GM21381 (cell line): ENCODE data around the gene TXLNB.

Experiments
- ATAC-seq: cut with Tn5 transposase; IDR thresholded peaks from one replicate; pipeline ENCODE4 v1.9.1; 2021; ENCODE audit warnings: mild to moderate bottlenecking, moderate library complexity; ENCODE audit not compliant: unreplicated experiment

The TXLNB gene

DNA sequence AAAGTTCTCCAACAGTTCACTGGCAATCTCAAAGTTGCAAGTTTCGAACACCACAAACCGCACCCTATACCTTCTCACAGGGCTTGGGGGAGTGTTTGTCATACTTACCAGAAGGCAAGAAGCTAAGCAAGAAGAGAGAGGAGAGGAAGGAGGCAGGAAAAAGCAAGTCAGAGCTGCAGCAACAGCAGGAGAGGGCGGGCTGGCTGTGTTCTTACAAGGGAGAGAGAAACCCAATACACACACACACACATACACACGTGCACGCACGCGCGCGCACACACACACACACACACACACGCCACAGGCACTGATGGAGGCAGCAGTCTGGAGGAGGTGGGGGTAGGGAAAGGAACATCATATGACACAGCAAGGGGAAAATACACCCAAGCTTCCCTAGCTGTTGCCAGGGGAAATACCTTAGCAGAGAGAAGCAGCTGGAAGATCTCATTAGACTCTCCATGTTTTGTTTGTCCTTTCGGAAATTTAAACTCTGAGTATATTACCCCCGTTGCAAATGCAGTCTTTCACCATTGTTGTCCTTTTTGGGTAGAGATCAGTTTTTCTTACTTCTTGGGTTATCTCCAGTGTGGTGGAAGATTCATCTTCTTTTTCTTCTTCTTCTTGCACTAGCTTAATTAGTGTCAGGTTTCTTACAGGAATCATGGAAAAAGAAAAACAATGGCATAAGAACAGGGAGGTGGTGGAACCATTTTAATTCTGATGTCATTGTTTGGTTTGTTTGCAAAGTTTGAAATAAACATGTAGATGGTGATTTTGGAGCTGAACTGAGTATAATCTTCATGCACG, at the start of gene TXLNB:
TXLNB (minus strand) TSS at position 186 of the 807 bp plus-strand sequence. CDS start 3,099 bp downstream, outside the sequence.
- ATAC-seq = peak; percentile 67

DNA sequence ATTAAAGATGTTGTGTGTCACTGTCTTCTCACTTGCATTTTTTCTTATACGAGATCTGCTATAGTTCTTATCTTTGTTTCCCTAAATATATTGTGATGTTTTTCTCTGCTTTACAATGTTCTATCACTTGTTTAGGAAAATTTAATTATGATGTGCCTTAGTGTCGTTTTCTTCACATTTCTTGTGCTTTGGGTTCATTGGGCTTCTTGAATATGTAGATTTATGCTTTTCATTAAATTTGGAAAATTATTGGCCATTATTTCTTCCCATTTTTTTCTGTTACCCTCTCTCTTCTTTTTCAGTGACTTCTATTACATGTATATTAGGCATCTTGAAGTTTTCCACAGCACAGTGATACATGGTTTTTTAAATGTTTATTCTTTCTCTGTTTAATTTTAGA, 49.3 kb upstream of the TXLNB start:
- ATAC-seq = no peak

DNA sequence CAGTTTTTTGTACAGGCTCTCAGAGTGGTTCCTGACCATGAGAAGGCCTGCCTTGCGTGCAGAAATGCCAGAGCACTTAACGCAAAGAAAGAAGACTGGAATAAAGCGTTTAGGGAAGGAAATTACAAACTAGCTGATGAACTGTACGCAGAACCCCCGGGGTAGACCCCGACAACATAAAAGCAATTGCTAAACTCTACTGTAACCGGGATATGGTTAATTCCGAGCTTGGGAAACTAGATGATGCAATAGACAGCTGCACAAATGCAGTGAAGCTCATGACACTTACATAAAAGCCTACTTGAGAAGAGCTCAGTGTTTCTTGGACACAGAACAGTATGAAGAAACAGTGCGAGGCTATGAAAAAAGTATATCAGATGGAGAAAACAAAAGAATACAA, 47.0 kb upstream of the TXLNB start:
- no peak for ATAC-seq

DNA sequence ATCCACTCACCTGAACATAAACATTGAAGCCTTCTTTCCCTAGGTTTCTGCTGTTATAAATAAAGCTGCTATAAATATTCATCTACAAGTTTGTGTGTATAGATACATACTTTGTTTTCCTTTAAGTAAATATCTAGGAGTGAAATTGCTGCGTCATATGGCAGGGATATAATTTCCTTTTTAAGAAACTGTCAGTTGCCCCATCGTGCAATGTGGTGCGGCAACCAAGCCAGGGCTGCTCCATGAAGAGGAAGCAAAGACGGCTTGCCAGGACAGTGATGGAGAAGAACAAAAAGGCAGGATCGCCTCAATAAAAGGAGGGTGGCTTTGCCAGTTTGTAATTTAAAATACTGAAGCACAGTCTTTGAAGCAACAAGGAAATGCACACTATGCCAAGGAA, 46.0 kb upstream of the TXLNB start:
- no peak for ATAC-seq

DNA sequence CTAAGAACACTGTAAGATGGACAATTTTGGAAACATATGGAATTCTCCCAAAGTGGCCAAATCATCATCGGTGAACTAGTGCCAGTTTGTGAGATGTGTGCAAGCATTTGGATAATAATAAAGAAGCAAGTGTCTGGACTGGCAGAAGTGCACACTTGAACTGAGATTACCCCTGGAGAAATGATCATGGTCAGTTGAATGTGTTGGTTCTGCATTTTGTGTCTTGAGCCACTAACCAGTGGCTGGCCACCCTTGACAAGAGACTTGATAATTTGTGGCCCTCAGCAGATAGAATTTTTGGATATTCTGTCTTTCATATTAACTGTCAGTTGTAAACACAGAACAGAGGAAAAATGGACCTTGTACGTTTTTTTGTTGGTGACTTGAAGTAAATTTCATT, 45.2 kb upstream of the TXLNB start:
- ATAC-seq = no peak

DNA sequence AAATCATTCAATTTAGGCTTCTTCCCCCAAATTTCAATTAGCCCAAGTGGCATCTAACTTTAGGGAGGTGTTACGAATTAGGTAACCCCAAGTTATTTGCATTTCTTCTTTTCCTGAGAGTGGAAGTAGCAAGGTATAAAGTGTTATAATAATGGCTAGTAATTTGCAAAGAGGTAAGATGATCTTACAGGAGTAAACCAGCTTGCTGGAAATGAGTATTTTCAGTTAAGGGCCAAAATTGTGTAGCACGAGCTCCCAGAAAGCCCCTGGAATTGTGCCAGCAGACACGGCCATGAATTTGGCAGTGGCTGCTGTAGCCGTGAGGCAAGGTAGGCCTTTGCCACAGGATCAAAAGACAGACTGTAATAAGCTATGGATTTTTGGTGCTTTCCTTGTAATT, 44.7 kb upstream of the TXLNB start:
- ATAC-seq = no peak

DNA sequence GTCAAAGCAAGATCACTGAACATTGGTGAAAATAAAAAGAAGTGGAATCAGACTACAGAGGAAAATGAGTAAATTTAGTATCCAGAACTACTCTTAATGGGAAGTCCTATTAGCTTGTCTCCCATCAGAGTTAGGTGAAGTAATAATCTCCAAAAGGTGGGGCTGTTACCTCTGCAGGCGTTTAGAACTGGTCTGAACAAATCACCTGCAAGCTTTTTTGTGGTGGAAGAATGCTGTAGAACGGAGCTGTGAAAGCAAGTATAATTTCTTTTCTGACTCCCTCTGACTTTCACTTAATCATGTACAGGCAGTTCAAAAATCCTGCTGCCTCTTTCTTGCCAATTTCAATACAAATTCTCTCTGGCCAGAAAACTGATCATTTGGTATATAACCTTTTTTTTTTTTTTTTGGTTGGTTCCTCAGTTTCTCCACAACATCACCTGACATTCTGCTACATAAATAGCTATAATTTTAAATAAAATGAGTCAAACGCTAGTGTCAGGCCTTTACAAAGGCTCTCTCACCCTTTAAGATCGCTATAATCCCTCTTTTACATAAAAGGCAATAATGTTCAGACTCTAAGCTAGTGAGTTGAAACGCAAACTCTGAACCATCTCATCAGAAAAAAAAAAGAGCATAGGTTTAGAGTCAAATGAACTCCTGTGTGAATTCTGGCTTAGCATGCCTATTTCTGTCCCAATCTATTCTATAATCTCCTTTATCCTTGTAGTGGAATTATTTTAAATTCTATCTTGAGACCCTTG, 43.8 kb upstream of the TXLNB start:
- ATAC-seq = no peak

DNA sequence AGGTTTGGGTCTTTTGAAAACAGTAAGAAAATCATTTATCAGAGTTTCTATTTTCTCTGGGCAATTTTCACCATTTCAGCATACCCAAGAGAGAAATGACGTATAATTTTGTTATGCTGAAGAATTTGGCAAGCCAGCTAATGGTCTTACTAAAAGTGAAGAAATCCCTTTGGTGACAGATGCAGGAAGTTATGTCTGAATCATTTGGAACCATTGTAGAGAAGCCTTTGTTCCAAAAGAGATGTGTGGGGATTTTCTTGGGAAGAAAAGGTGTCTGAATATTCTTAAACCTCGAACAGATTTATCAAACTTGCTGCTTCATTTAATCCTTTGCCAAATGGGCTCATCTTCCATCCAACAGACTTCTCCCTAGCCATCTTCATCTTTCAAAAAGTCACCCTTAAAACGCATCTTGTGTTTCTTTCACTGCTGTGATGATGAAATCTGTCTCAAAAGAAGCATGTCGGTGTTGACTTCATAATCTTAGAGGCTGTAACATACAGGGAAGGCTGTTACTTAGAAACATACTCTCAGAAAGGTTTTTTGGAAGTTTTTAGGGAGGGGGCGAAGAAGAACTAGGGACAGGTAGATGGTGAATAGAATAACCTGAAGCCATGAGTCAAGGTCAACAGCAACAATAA, 43.1 kb upstream of the TXLNB start:
- ATAC-seq = no peak

DNA sequence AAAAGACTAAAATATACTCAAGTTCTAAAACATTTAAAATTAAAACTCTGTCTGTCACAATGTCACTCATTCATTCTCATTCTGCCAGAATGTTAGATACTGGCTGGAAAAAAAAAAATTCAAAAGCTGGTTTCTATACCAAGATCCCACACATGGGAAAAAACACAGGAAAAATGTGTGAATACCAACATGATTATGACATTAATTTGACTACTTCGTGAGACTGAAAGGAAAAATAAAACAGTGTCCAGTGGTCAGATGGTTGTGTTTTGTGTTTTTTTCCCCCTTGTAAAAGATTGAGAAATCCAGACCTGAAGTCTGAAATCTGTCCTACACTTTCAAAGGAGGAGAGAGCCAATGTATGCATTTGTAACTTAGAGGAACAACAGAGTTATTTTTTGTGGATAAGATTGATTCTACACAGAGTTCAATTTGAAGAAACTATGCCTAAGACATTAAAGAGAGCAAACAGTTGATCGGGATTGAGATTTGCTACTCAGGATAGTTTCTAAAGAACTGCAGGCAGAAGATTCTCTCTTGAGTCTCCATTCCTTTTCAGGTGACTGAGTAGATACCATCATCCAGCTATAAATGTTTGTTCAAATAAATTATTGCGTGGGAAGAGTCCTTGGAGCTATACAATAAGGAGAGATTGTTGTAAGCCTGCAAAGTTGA, 39.2 kb upstream of the TXLNB start:
- ATAC-seq = no peak

DNA sequence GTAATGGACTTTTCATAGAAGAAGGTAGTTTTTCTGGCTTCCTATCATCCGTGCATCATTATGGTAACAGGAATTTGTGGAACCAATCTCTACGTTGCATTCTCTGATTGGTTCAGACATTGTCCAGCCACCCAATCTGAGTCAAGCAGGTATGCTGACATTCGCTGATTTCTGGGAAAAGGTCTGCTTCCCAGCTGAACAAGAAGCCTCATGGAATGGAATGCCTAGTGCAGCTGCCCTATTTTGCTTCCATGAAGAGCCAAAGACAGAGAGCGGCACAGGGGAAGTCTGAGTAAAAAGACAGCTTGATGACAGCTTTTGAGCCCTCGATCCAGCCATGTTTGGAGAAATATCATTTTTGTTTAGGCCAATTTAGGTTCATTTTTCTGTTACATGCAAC, 38.5 kb upstream of the TXLNB start:
- no peak for ATAC-seq

DNA sequence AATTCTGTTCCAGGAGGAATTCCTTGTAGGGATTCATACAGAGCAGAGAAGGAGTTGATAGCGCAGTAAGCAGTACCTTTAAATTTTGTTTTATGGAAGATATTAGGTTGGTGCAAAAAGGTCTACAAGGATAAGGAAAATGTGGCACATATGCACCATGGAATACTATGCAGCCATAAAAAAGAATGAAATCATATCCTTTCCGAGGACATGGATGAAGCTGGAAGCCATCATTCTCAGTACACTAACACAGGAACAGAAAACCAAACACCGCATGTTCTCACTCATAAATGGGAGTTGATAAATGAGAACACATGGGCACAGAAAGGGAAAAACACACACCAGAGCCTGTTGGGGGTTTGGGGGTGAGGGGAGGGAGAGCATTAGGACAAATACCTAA, 37.4 kb upstream of the TXLNB start:
- no peak for ATAC-seq

DNA sequence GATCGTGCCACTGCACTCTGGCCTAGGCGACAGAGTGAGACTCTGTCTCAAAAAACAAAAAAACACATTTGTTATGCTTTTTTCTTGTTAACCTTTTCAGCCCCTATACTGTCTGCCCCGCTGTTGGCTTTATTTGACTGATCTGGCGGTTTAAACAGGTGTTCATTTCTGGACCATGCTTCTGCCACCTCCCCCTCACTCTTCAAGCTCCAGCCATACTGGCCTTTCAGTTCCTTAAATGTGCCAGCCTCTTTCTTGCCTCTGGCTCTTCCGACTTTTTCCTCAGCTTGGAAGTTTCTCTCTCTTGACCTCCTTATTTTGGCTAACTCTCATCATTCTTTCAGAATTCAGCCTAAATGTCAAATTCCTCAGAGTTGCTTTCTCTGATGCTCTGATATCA, 35.2 kb upstream of the TXLNB start:
- ATAC-seq = no peak

DNA sequence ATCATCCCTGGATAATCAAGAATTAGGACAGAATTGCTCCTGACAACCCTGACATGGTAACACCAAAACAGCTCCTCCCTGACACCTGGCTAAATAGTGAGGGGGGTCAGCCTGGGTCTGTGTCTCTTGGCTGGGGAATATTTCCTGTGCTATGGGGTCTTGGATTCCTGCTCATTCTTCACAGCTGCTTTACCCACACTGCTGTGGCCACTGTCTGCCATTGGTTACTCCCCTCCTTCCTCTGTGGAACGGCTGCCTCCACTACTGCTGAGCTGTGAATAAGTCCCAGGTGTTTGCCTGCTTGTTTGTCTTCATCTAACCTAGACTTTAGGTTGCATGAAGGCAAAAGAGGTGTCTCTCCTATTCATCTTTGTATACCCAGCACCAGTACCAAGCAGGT, 33.9 kb upstream of the TXLNB start:
- ATAC-seq = no peak

DNA sequence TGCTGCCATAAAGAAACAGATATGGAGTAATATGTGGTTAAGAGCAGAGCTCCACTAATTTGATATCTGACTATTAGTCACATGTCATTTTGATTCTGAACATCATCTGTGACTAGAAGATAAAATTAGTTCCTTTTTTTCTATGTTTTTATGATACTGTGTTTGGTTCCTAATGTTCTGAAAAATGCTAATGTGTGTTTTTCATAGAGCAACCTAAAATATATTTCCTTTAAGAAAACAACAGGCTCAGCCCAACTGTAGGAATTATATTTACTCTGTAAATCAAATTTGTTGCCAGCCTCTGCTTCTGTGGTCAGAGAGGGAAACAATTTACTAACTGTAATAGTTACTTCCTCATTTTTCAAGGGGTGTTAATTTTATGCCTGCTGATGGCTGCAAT, 33.3 kb upstream of the TXLNB start:
- peak; percentile 46 for ATAC-seq

DNA sequence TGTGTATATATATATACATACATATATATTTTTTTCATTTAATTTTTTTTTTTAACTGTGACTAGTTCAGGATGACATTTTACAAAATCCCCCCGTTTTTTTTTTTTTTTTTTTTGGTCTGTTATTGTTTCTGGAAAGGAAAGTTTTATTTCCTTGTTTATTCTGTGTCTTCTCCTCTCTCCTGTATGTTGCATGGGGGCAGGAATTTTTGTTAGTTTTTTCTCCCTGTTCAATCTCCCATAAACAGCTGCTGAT, 32.4 kb upstream of the TXLNB start:
- ATAC-seq = no peak

DNA sequence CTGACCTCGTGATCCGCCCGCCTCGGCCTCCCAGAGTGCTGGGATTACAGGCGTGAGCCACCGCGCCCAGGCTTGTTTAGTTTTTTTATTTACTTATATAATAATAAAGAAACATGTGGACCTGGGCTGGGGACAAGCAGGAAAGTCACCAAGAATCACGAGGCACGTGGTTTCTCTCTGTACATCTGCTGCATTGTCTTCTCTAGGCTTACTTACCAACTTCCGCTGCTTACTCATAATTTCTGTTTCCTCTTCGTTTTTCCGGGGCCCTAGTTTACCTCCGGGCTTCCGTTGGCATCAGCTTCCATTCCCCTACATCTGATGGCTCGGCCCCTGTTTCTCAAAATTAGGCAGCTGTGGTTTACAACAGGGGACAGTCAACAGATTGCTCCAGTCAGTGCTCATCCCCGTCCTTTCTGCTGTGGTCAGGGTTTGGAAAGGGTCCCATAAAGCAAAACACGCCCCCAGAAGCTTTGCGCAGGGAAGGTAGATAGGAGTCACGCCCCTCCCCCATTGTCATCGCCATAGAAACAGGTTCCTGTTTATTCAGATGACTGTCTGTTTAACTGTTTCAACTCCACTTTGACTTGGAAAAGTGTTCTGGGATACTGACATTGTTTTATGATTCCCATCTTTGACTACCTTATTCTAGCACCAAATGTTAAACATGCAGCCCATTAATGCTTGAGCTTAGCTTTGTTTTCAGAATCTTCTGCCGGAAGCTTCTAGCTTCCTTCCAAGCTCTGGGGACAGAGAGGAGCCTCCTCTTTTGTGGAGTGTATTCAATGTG, 31.9 kb upstream of the TXLNB start:
- ATAC-seq = peak; percentile 56

DNA sequence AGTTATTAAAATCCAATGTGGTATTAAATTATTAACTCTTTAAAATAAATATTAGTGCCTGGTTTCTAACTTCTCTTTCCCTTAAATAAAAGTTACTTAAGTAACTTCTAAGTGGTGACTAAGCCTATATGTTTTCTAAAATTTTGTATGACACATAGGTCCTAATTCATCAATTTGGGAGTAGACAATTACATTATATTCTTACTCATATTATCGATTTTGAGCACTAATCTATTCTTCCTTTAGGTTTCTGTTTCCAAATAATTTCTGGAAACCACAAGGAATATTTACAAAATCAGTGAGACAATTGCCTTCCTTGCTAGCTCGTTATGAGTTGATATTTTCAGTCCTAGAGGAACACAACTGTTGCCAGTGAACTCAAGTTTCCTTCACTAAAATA, 28.3 kb upstream of the TXLNB start:
- no peak for ATAC-seq

DNA sequence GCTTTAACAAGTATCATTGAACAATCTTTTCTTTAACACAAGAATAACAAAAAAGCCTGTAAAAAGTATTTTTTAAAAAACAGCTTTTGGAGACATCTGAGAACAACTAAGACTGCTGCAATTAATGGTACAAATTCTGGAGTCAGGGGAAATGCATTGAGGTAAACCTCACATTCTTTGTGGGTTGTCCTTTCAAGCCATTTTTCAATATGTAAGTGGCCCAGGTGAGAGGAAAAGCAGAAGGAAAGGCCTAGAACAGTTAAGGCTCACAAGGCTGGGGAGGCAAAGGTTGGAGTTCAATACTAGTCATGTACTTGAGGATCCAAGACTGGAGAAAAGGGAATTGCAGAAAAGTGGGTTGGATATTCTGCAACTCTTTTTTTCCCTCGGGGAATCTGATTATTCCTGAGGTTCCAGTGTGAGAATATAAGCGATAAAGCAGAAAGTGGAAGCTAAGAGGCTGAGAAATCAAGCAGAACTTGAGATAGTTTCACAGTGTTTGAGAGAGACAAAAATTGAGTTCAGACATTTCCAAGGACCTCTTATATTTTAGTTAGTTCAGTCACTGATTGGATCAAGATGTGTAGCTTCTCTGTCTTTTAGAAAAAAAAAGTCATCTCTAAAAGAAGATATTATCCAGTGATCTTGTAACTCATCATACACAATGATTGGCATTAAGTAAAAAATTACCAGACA, 25.0 kb upstream of the TXLNB start:
- ATAC-seq = no peak

DNA sequence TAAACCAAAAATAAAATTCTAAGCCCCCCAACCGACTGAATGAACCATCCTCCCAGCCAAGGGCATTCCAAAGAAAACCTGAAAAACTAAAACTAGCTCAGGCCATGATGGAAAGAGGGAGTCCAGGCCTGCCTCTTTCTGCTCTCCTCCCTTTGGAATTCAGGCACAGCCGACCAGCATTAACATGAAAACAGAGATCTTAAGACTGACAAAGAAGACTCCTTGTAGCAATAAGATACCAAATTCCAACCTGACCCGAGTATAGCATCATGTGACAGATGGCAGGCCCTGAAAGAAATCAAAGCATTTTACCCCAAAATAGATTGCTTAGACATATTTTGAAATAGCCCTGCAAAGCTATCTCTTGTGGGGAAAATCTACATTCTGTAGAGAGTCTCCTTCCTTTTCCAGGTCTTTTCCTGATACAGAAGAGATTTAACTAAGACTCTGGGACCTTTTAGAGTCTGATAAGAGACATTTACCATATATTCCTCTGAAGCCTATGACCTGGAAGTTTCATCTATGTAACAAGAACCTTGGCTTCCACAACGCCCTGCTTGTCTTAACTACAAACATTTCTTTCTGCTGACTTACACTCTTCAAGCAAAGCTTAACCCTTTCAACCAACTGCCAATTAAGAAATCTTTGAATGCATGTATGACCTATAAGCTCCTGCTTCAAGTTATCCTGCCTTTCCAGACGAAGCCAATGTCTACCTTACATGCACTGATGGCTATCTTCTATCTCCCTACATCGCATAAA, 22.2 kb upstream of the TXLNB start:
- no peak for ATAC-seq

DNA sequence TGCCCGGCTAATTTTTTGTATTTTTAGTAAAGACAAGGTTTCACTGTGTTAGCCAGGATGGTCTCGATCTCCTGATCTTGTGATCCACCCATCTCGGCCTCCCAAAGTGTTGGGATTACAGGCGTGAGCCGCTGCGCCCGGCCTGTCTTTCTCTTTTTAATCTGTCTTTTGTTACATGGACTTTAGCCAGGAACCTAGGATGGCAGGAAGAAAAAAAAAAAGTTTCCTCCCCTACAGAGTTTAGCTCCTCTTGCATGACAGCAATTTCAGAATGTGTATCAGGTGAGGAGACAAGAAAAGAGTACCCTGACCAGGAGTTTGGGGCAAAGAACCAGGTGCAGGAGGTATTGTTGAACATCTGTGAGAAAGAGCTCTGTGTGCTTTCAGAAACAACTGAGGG, 21.4 kb upstream of the TXLNB start:
- ATAC-seq = no peak
